Type B pancreatic cell (in vitro differentiated cells): Measurements from ENCODE around the gene DOK6. TPM values are rescaled to one million over a fixed set of nuclear protein-coding genes. Genes with fewer than 3 reads are reported as not detected.

ENCODE experiments used
- DNase-seq: peaks from one replicate; pipeline ENCODE4 v3.0.0; 2021; ENCODE audit warnings: mixed read lengths; ENCODE audit not compliant: unreplicated experiment; ENCODE audit errors: extremely low spot score
- H3K27ac Mint-ChIP-seq: 2 replicates; pipeline ENCODE4 v1.8.0; 2021; ENCODE audit warnings: mild to moderate bottlenecking, mixed read lengths
- H3K27me3 Mint-ChIP-seq: 2 replicates; pipeline ENCODE4 v1.8.0; 2021; ENCODE audit warnings: mixed read lengths
- H3K36me3 Mint-ChIP-seq: 2 replicates; pipeline ENCODE4 v1.8.0; 2021; ENCODE audit warnings: mixed read lengths
- H3K4me1 Mint-ChIP-seq: one replicate; pipeline ENCODE4 v1.8.0; 2021; ENCODE audit warnings: mixed read lengths; ENCODE audit not compliant: unreplicated experiment
- H3K4me3 Mint-ChIP-seq: 2 replicates; pipeline ENCODE4 v1.8.0; 2021; ENCODE audit warnings: mild to moderate bottlenecking, mixed read lengths
- H3K9me3 Mint-ChIP-seq: 2 replicates; pipeline ENCODE4 v1.8.0; 2021; ENCODE audit warnings: mixed read lengths
- CTCF ChIP-seq: fragments of 200-600 bp; sonication (generic); conservative IDR thresholded peaks from 2 replicates; pipeline ENCODE4 v1.5.0; 2021; ENCODE audit warnings: antibody characterized with exemption, mild to moderate bottlenecking
- total RNA-seq: library from RNA; stranded (reverse); gene quantifications from 2 replicates; pipeline ENCODE4 v1.2.1, GENCODE V29; 2021; ENCODE audit warnings: low replicate concordance

DOK6 gene
- total RNA-seq, 1 donor from 2014 or later: 7.3 TPM

- no peak overlapping the region for H3K27ac Mint-ChIP-seq
Measured at GRCh38 chr18:69585696-69586095, 185.0 kb downstream of the DOK6 start.

GRCh38 chr18:69586537-69586936, 185.8 kb downstream of the DOK6 start:
- H3K9me3 Mint-ChIP-seq: no peaks in the 10 kb centered on the region

More at GRCh38 chr18:69585696-69586095, 185.0 kb downstream of the DOK6 start:
- TF ChIP-seq CTCF: no peak
- DNase-seq: no peak
- Mint-ChIP-seq H3K4me1 (no peaks in the 10 kb centered on the region), H3K4me3 (no peak overlapping the region), H3K27me3 (no peaks in the 10 kb centered on the region), H3K9me3 (peaks cover 6% of the 10 kb centered on the region), H3K36me3 (no peaks in the 10 kb centered on the region)

GRCh38 chr18:69588301-69588700, 187.6 kb downstream of the DOK6 start:
- peak; percentile 20 for TF ChIP-seq CTCF
- no peak for DNase-seq
- Mint-ChIP-seq H3K27ac (no peak overlapping the region), H3K27me3 (no peaks in the 10 kb centered on the region), H3K36me3 (no peaks in the 10 kb centered on the region), H3K4me1 (no peaks in the 10 kb centered on the region), H3K4me3 (no peak overlapping the region), H3K9me3 (no peaks in the 10 kb centered on the region)

More at GRCh38 chr18:69586537-69586936, 185.8 kb downstream of the DOK6 start:
- Mint-ChIP-seq H3K4me3 (no peak overlapping the region), H3K27ac (no peak overlapping the region), H3K4me1 (no peaks in the 10 kb centered on the region), H3K27me3 (no peaks in the 10 kb centered on the region), H3K36me3 (no peaks in the 10 kb centered on the region)
- no peak for DNase-seq
- no peak for TF ChIP-seq CTCF

GRCh38 chr18:69590150-69590549, 189.5 kb downstream of the DOK6 start:
- TF ChIP-seq CTCF: no peak
- Mint-ChIP-seq H3K4me1 (no peaks in the 10 kb centered on the region), H3K4me3 (no peak overlapping the region), H3K9me3 (no peaks in the 10 kb centered on the region), H3K27ac (no peak overlapping the region), H3K36me3 (no peaks in the 10 kb centered on the region), H3K27me3 (no peaks in the 10 kb centered on the region)
- no peak for DNase-seq

- DNase-seq: no peak
- no peaks in the 10 kb centered on the region for H3K36me3 Mint-ChIP-seq
- no peaks in the 10 kb centered on the region for H3K27me3 Mint-ChIP-seq
- peaks cover 7% of the 10 kb centered on the region for H3K9me3 Mint-ChIP-seq
- no peak overlapping the region for H3K27ac Mint-ChIP-seq
- no peak for TF ChIP-seq CTCF
- H3K4me3 Mint-ChIP-seq: no peak overlapping the region
- no peaks in the 10 kb centered on the region for H3K4me1 Mint-ChIP-seq
Measured at GRCh38 chr18:69596345-69596744, 195.7 kb downstream of the DOK6 start.

- Mint-ChIP-seq H3K9me3 (peaks cover 7% of the 10 kb centered on the region), H3K36me3 (no peaks in the 10 kb centered on the region), H3K27ac (no peak overlapping the region), H3K4me3 (no peak overlapping the region), H3K4me1 (no peaks in the 10 kb centered on the region), H3K27me3 (no peaks in the 10 kb centered on the region)
- DNase-seq: no peak
- no peak for TF ChIP-seq CTCF
Measured at GRCh38 chr18:69597561-69597960, 196.9 kb downstream of the DOK6 start.
